NCI-H82 treated with DMSO at 0.1 percent for 48 hours (cell line): ENCODE results near the gene TIPRL.
A peak's percentile ranks its signal among the peaks of the same experiment; 100 is the strongest.

Experiments used
- DNase-seq: peaks from one replicate; lab custom pipeline; 2025; ENCODE audit not compliant: unreplicated experiment; lab: John Stamatoyannopoulos, UW

Gene TIPRL

DNA sequence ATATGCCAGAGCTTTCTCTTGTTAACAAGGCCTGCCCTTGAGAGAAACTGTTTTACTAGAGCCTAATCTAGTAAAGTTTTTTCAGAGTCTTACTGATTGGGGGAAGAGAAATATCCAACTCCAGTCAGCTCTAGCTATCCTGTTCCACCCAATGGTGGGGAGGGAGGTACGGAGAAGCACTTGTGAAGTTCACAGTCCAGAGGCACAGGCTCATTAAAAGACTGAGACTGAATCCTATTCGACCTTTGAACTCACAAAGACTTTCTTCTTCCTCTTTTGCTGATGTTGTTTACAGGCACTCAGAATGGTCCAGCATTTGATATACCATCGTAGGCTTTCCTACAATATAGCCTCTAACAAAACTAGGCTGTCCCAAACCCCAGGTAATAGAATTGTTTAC lies 31.6 kb downstream of the TIPRL start:
- DNase-seq, result no peak

DNA sequence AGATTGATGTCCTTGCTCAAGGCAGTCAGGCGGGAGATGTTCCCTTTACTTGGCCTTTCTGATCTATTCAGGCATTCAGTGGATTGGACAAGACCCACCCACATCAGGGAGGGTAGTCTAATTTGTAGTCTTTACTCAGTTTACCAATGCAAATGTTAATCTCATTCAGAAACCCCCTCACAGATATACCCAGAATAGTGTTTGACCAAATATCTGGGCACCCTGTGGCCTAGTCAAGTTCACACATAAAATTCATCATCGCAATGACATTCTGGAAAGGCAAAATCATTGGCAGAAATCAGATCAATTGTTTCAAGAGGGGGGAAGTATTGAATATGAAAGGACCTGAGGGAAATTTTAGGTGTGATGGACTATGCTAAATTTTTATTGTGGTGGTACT lies 34.6 kb downstream of the TIPRL start:
- DNase-seq, result no peak

DNA sequence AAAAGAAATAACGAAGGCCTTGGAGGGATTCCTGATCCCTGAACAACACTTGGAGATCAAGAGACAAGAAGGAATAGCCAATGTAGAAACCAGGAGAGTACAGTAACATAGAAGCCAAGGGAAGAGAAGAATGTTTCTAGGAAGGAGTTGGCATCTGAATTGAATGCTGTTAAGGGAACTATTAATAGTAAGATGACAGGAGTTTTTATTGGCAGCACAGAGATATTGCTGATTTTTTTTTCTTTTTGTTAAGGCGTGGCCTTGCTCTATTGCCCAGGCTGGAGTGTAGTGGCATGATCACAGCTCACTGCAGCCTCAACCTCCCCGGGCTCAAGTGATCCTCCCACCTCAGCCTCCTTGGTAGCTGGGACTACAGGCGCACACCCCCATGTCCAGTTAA lies 37.4 kb downstream of the TIPRL start:
- no peak for DNase-seq

DNA sequence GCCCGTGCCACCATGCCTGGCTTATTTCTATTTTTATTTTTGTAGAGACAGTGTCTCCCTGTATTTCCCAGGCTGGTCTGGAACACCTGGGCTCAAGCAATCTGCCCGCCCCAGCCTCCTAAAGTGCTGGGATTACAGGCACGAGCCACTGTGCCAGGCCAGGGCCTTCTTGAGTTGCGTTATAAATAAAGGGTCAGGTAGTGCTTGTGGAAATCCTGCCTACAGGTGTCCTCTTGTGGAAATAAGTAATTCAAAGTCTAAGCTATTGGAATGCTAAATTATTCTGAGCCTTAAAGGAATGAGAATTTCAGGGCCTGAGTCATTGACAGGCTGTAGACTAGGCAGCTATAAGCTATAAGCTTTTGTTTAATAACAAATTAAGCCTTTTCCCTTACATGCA lies 38.9 kb downstream of the TIPRL start:
- DNase-seq, result no peak

DNA sequence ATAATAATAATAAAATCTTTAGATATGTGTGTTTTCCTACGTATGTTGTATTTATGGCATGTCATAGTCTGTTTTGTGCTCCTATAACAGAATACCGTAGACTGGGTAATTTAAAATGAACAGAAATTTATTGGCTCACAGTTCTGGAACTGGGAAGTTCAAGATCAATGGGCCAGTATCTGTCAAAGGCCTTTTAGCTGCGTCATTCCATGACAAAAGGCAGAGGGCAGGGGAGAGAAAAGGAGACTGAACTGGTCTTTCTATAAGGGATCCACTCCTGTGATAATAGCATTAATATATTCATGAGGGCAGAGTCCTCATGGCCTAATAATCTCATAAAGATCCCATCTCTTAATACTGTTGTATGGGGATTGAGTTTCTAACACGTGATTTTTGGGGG lies 39.9 kb downstream of the TIPRL start:
- peak; percentile 25 for DNase-seq

DNA sequence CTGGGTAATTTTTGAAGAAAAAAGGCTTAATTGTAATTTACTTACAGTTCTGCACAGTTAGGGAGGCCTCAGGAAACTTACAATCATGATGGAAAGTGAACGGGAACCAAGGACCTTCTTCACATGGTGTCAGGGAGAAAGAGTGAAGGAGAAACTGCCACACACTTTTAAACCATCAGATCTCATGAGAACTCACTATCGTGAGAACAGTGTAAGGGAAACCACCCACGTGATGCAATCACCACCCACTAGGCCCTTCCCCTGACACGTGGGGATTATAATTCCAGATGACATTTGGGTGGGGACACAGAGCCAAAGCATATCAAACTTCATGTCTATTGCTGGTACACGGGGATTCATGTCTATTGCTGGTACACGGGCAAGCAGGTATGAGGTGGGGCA lies 41.7 kb downstream of the TIPRL start:
- DNase-seq, result no peak

DNA sequence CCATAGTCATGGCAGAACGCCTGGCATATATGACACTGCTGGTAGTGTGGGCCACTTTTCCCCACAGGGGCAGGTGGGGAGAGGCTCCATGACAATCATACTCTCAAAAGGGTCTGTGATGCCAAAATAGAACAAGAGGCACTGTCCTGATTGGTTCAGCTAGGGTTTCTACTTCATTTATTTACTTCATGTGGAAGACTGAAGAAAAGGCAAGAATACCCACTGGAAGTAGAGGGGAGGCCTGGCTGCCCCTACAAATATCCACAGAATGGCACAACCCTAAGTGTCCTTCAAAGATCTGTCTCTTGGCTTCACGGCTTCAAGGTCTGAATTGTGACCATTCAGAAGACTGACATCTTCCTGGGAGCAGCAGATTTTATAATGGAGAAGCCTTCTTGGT lies 42.5 kb downstream of the TIPRL start:
- DNase-seq, result no peak

DNA sequence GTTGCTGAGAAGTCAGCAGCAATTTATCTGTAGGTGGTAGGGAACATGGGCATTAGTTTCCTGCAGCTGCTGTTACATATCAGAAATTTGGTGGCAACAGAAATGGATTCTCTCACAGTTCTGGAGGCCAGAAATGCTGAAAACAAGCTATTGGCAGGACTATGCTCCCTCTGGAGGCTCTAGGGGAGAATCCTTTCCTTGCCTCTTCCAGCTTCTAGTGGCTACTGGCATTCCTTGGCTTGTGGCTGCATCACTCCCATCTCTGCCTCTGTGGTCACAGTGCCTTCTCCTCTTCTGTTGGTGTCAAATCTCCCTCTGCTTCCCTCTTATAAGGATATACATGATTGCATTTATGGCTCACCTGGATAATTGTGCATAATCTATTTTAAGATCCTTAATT lies 44.5 kb downstream of the TIPRL start:
- DNase-seq, result no peak

DNA sequence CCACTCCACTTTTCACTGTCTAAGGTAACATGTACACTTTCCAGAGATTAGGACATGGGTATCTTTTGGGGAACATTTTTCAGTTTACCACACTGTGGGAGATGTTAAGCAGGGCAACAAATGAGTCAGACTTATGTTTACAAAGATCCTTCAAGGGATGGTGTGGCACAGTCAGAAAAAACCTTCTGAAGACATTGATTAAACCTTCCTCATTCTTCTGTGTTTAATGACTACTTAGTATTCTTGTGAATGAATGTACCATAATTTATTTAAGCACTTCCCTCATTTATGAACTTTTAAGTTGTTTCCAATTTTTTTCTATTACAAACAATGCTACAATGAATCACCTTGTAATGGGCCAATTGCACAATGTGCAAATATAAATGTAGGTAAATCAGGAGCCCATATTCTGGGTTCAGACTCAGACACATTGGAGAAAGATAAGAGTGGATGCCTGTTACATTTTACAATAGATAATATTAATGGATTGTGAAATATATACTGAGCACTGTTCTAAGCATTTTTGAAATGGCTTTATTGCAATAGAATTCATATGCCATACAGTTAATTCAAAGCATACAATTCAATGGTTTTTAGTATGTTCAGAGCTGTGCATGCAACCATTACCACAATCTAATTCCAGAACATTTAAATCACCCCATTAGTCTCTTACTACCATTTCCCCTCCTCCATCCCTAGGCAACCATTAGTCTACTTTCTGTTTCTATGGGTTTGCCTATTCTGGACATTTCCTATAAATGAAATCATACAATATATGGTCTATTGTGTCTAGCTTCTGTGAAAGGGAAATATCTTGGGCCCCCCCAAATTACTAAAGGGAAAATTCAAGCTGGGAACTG lies 45.1 kb downstream of the TIPRL start:
- DNase-seq, result no peak

DNA sequence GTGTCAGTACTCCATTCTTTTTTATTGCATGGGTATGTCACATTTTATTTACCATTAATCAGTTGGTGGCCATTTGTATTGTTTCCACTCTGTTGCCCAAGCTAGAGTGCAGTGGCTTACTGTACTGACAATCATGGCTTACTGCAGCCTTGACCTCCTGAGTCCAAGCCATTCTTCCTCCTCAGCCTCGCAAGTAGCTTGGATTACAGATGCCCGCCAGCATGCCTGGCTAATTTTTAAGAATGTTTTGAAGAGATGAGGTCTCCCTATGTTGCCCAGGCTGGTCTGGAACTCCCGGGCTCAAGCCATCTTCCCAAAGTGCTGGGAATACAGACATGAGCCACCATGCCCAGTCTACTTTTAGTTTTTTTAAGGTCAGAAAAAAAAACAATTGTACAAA lies 46.2 kb downstream of the TIPRL start:
- DNase-seq, result no peak

DNA sequence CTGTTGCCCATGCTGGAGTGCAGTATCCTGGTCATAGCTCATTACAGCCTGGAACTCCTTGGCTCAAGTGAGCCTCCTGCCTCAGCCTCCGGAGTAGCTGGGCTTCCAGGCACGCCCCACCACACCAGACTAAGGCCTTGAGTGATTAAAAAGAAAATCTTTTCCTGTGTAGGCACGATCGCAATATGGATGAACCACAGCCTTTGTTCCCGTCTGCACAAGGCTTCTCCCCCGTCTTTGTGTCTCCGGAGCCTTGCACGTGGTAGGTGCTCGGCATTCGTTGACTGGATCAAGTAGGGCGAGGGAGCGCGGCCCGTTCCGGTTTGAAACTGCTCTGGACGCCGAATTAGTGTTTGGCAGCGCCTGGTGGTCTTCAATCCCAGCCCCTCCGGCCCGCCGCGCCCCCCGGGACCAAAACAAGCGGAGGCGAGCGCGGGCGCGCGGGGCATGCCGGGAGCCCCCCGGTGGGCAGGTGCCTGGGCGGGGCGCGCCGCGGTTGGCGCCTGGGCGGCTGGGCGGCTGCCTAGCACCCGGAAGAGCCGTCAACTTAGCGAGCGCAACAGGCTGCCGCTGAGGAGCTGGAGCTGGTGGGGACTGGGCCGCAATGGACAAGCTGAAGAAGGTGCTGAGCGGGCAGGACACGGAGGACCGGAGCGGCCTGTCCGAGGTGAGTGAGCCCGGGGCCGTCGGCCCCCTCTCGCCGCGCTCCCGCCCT lies 46.9 kb downstream of the TIPRL start, which contains the start of gene SFT2D2:
TSS of gene SFT2D2 (plus strand) at position 529 of the 715 bp plus-strand sequence. CDS start at position 605, 76 bp downstream.
- peak; percentile 43 for DNase-seq

DNA sequence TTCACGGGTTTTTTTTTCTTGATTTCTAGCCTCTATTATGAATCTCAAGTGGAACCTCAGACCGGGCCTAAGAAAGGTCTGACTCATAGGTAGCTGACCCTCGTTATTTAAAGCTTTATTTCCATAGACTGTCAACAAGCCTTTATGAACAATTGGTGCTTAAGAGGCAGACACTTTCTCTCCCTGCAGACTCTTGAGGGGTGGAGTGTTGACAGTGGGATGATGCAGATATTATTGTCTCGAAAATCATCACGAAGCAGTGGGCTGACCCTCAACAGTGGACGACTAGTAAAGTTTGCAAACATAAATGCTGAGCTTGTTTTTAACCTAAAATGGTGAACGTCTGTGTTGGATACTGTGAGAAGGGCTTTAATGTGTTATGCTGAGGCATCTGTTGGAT lies 48.9 kb downstream of the TIPRL start:
- no peak for DNase-seq

DNA sequence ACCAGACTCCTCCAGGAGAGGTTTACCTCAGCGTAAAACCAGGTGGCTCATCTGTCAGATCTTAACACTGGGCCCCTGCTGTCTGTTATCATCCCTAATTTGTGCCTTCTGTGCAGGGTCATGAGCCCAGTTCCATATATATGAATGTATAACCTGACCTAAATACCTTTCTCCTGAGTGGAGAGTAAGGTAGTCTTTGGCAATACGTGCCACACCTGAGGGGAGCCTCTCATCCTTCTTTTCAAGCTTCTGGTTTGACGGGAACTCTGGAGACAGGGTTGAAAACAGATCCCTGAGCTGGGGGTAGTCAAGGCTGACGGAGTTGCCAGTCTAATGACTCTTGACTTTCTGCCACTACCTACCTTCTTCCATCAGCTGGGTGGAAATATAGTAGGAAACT lies 51.1 kb downstream of the TIPRL start:
- no peak for DNase-seq

DNA sequence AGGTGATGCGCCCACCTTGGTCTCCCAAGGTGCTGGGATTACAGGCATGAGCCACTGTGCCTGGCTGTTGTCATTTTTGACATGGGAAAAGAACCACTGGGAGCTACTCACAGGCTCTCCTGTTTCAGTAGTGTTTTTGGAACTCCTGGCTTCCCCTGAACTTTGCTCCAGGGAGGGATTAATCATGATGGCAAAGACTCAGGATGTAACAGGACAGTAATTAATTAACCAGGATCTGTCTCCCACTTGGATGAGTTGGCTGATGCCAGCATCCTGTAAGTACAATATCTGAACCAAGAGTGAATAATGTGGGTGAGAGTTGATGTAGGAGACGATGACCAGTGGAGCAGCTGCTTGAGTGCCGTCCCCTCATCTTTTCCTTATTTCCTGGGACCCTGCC lies 51.9 kb downstream of the TIPRL start:
- DNase-seq, result no peak

DNA sequence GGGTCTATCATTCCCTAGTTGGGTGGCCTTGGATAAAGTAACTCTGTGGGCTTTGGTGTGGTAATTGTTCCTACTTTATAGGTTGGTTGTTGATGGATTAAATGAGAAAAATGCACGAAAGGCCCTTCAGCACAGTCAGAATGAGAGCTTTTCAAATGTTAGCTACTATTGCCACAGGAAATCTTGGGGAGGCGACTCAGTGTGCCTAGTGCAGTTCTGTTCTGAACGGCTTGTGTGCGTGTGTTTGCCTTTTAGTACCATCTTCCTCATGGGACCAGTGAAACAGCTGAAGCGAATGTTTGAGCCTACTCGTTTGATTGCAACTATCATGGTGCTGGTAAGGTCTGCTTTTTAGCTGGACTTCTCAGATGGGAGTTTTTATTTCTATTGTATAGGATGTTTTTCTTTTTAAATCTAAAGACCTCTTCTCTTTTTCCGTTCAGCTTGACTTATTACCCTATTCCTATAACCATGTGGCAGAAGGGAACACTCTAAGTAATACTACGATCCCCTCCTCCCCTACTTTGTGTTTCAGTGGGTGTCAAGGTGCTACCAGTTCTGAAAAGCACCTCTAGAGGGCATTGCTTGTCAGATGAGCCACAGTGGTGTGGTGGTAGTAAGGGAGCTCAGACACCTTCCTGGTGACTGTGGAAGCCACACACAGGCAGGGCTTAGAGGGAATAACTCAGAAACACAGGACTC lies 56.2 kb downstream of the TIPRL start:
- peak; percentile 14 for DNase-seq

DNA sequence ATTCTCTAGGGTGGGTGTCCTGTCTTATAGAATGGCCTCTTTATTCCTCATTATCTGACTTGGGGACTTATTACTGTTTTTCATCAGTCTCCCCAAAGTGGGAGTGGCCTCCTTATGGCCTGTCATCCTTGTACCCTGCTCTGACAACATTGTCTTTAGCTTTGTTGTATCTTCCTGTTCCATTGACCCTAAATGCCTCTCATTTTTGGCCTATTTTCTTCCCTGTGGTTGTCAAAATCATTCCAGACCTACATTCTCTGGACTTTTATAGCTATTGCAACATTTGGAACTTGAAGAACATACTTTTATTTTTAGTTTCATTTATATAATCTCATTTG lies 56.8 kb downstream of the TIPRL start:
- DNase-seq, result no peak

DNA sequence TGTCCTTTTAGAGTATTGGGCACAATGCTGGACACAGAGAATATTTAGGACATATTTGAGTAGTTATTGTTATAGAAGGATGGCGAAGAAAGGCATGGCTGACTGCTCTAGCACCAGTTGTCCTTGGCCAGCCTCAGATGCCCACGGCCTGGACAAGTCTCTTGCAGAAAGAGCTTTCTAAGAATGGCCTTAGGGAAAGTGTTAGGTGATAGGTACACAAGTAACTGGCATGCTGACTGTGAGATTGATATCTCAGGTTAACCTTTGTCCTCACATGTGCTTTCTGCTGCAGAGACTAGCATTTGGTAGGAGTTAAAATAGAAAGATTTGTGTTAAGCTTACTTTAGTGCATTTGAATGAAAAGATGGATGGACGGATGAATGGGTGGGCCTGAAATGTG lies 57.2 kb downstream of the TIPRL start:
- no peak for DNase-seq

DNA sequence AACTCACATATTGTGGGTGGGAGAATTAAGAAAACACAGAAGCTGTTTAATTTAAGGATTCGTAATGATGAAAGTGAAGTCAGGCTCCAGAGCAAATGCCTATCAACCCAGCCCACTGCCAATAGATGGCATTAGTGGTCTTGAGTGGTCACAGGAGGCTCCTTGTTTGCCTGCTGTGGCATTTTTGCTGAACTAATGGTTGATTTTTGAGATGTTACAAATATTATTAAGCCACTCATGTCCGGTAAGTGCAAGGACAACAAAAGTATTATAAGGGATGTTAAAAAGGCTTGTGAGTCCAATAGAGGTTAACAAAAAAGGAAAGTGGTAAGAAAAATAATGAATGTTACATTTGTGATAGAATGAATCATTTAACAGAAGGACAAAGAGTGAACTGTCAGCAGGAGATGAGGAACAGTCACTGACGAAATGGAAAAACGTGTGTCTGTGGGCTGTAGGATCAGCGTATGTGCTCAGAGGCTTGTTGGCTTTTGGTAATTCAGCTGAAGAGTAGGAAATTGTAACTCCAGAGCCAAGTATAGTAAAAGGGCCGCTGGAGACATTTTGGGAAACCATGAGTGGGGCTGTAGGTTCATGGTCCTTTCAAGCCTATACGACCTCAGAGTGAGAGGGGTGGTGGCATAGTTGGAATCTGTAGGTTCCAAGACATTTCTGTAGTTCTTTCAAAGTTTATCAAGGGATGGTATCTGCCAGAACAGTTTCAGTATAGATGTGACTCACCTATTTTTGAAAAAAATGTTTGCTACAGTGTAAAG lies 58.3 kb downstream of the TIPRL start:
- DNase-seq, result no peak

DNA sequence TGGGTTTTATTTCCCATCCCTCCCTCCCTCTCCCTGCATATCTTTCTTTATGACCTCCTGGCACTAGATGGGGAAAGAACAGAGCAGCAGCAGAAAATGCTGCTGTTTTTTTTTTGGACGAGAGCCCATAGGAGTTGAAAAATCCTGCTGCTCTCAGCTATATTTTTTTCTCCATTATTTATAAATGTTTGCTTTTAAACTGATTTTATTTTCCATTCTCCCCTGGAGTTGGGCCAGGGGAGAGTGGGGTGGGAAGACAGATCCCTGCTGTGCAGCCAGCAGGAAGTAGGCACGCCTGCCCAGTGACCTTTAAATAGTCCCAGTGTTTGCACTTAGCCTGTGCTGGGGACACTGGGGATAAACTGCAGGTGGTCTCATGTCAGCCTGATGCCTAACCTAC lies 64.4 kb downstream of the TIPRL start:
- no peak for DNase-seq

DNA sequence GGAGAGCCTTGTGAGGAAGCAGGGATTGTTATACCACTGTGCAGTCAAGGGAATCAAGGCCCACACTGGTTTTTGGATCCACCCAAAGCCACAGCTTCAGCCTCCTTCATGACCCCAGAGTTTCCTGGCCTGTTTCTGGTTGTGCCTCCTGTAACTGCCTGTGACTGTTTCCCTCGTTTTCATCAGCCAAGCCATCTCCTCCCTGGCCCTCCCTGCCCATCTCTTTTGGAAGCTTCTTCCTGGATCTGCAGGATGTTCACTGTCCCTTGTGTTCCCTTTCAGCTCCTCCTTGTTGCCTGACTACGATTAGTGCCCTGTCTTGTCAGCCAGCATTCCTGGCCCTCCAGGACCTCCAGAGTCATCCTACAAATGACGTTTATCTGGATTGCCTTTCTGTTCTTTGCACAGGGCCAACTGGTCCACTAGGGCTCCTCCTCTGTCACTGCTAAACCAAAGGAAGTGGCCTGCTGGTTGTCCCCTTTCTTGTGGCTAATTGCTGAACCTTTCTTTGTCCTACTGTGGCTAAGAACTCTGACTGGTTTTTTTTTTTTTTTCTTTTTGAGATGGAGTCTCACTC lies 65.0 kb downstream of the TIPRL start:
- DNase-seq, result no peak

DNA sequence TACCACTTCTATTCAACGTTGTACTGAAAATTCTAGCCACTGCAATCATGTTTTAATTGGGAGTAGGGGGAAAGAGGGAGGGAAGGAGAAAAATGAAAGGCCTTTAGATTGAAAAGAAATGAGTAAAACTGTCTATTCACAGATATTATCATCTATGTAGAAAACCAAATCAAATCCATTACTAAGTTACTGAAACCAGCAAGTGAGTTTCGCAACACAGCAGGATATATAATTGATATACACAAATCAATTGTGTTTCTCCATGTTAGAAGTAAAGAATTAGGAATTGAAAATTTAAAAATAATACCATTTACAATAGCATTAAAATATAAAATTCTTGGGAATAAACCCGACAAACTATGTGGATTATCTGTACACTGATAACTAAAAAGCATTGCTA lies 66.3 kb downstream of the TIPRL start:
- no peak for DNase-seq
